ENCODE measurements around the gene SCFD1.

DNA sequence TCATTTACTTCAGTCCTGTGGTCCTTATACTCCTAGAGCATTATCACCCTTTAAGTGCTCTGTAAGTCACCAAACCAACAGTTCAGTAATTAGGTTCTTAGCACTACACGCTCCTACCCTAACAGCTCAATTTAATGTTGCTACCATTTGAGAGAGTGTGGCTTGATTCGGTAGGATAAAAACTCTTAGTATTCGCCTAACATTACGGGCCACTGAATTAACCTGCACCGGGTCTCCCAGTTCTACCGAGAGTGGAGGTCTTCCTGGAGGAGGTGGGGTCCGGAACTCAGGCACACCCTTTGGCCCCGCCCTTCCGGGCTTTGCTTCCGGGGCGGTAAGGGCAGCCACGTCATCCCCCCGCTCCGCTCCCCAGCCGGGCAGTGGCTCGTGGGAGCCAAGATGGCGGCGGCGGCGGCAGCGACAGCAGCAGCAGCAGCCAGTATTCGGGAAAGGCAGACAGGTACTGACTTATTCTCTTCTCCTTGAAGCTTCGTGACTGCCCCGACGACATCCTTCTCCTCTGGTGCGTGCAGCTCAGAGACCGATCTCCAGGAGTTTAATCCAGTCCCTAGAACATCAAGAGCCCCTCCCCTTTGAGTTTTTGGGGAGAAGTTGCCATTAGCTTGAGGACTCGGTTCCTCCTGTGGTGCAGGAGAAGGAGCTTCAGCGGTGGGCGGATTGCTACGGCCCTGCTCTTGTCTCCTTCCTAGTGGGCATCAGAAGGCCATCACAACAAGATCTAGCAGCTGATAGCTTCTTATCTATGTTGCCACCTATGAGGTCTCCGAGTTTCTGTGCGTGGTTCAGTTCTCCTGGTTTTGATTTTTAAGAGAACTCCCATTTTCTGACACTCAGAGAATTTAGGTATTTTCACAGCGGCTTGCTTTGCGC is at the start of gene SCFD1:
- TF ChIP-seq, protein P1, sequence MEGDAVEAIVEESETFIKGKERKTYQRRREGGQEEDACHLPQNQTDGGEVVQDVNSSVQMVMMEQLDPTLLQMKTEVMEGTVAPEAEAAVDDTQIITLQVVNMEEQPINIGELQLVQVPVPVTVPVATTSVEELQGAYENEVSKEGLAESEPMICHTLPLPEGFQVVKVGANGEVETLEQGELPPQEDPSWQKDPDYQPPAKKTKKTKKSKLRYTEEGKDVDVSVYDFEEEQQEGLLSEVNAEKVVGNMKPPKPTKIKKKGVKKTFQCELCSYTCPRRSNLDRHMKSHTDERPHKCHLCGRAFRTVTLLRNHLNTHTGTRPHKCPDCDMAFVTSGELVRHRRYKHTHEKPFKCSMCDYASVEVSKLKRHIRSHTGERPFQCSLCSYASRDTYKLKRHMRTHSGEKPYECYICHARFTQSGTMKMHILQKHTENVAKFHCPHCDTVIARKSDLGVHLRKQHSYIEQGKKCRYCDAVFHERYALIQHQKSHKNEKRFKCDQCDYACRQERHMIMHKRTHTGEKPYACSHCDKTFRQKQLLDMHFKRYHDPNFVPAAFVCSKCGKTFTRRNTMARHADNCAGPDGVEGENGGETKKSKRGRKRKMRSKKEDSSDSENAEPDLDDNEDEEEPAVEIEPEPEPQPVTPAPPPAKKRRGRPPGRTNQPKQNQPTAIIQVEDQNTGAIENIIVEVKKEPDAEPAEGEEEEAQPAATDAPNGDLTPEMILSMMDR (IDR thresholded peaks at IDR 0.05), result no peak
- no peak for TF ChIP-seq ZFX (IDR thresholded peaks at IDR 0.05; ENCODE audit: borderline replicate concordance)

Data from 22Rv1 (cell line).